ENCODE measurements around the gene CANX. TPM values are rescaled to one million over a fixed set of nuclear protein-coding genes. Genes with fewer than 3 reads are reported as not detected.

CANX gene
- total and polyA plus RNA-seq, 2 donors (not counting 3 experiments of a cell fraction or from before 2014, with no cell fraction given): 193 to 986 TPM

- ChIA-PET CTCF (interaction anchor here (0.6 to 2.0 kb wide), 10 partner anchors 10 to 87 kb away, joined by 3 to 19 read pairs (median 4); partner anchors contain the start of gene SQSTM1), POLR2A (interaction anchor here (0.8 to 2.1 kb wide), 4 partner anchors 11 to 110 kb away, joined by 3 to 11 read pairs (median 8); partner anchors contain the start of genes HNRNPH1 and SQSTM1)
- Histone ChIP-seq H3K79me2 (ENCODE audit: control insufficient read depth, insufficient read depth, low read length) (peaks cover 53% of the 10 kb centered on the region), H3K9me1 (replicated peaks; ENCODE audit: control insufficient read depth, extremely low read depth, insufficient read depth, low read length) (no peaks in the 10 kb centered on the region), H3K4me1 (ENCODE audit: control insufficient read depth, extremely low read depth, insufficient read depth, low read length) (peaks cover 28% of the 10 kb centered on the region), H2AFZ (ENCODE audit: low read depth, low read length) (peak overlapping the region; percentile 64), H3K27ac (ENCODE audit: insufficient read depth, low read depth, low read length) (peak overlapping the region; percentile 70), H3K9ac (replicated peaks; ENCODE audit: extremely low read depth, insufficient read depth, low read length) (peak overlapping the region; percentile 70), H3K27me3 (ENCODE audit: control insufficient read depth in 2 of 2, insufficient read depth in 2 of 2, low read length in 2 of 2) (no peaks in the 10 kb centered on the region), H3K4me2 (ENCODE audit: insufficient read depth, low read length) (peak overlapping the region; percentile 96), H3K9me3 (replicated peaks; ENCODE audit: control insufficient read depth, insufficient read depth, low read length) (no peaks in the 10 kb centered on the region), H4K20me1 (replicated peaks; ENCODE audit: control insufficient read depth, extremely low read depth, insufficient read depth, low read length) (peaks cover 4% of the 10 kb centered on the region), H3K4me3 (replicated peaks in 1 of 3; ENCODE audit: insufficient read depth in 1 of 3, low read depth in 1 of 3, low read length in 3 of 3) (peak overlapping the region; percentile 64 to 92 (median 77)), H3K36me3 (ENCODE audit: control insufficient read depth in 2 of 2, extremely low read depth in 1 of 2, insufficient read depth in 2 of 2, low read length in 2 of 2) (peaks cover 14 to 26% of the 10 kb centered on the region in 2 experiments)
- intact Hi-C loops (cut with micrococcal nuclease) (loop anchor here (1.0 to 5.0 kb wide), 6 partner anchors 32 to 172 kb away; partner anchors contain the start of genes CANX and HNRNPH1), dilution Hi-C loops (cut with MboI; ENCODE audit: extremely low pct_ligation_motif_present, low sequenced_read_pairs) (no loop called here)
- BruUV-seq (replicated peaks): no TSS peak
- TF ChIP-seq GATA2 (IDR thresholded peaks at IDR 0.05; ENCODE audit: insufficient read depth, insufficient read length, low read depth, low read length): no peak
- DNase-seq (ENCODE audit: low read depth, low spot score) (peak; percentile 57), FAIRE-seq (no peak)
These were observed 34.4 kb downstream of the CANX start for GRCh38 chr5:179732918-179733771.

- Histone ChIP-seq H3K9me1 (replicated peaks; ENCODE audit: control insufficient read depth, extremely low read depth, insufficient read depth, low read length) (no peaks in the 10 kb centered on the region), H3K79me2 (ENCODE audit: control insufficient read depth, insufficient read depth, low read length) (peaks cover 59% of the 10 kb centered on the region), H3K27me3 (ENCODE audit: control insufficient read depth in 2 of 2, insufficient read depth in 2 of 2, low read length in 2 of 2) (no peaks in the 10 kb centered on the region), H3K4me2 (ENCODE audit: insufficient read depth, low read length) (peak overlapping the region; percentile 96), H3K9ac (replicated peaks; ENCODE audit: extremely low read depth, insufficient read depth, low read length) (peak overlapping the region; percentile 70), H3K27ac (ENCODE audit: insufficient read depth, low read depth, low read length) (peak overlapping the region; percentile 70), H3K36me3 (ENCODE audit: control insufficient read depth in 2 of 2, extremely low read depth in 1 of 2, insufficient read depth in 2 of 2, low read length in 2 of 2) (peaks cover 9 to 21% of the 10 kb centered on the region in 2 experiments), H3K9me3 (replicated peaks; ENCODE audit: control insufficient read depth, insufficient read depth, low read length) (no peaks in the 10 kb centered on the region), H4K20me1 (replicated peaks; ENCODE audit: control insufficient read depth, extremely low read depth, insufficient read depth, low read length) (peaks cover 4% of the 10 kb centered on the region), H3K4me3 (replicated peaks in 1 of 3; ENCODE audit: insufficient read depth in 1 of 3, low read depth in 1 of 3, low read length in 3 of 3) (peak overlapping the region; percentile 64 to 92 (median 77)), H2AFZ (ENCODE audit: low read depth, low read length) (peak overlapping the region; percentile 8), H3K4me1 (ENCODE audit: control insufficient read depth, extremely low read depth, insufficient read depth, low read length) (peaks cover 28% of the 10 kb centered on the region)
- CTCF ChIA-PET: interaction anchor here (2.0 kb wide), 1 partner anchor 62 kb away, joined by 11 read pairs; no protein-coding TSS in a partner anchor
- BruUV-seq (replicated peaks): TSS peak; percentile 2
- dilution Hi-C loops (cut with MboI; ENCODE audit: extremely low pct_ligation_motif_present, low sequenced_read_pairs) (no loop called here), intact Hi-C loops (cut with micrococcal nuclease) (loop anchor here (5.0 kb wide), 1 partner anchor 111 kb away; the partner anchor contains the start of gene HNRNPH1)
- TF ChIP-seq POLR2AphosphoS5 (IDR thresholded peaks at IDR 0.05; ENCODE audit: insufficient read depth, low read depth, low read length) (no peak), FOS (IDR thresholded peaks at IDR 0.05; ENCODE audit: borderline replicate concordance, insufficient read depth, low read length) (no peak), MYC (IDR thresholded peaks at IDR 0.05; ENCODE audit: low read depth, low read length) (no peak), GATA2 (IDR thresholded peaks at IDR 0.05; ENCODE audit: insufficient read depth, insufficient read length, low read depth, low read length) (no peak), MAX (IDR thresholded peaks at IDR 0.05; ENCODE audit: insufficient read depth, insufficient read length) (no peak), CTCF (IDR thresholded peaks at IDR 0.05; ENCODE audit: extremely low read depth in 1 of 2, insufficient read depth in 1 of 2, low read depth in 1 of 2, low read length in 2 of 2) (no peak), POLR2A (IDR thresholded peaks at IDR 0.05; ENCODE audit: low read depth, low read length) (no peak), JUN (IDR thresholded peaks at IDR 0.05; ENCODE audit: borderline replicate concordance, insufficient read depth, insufficient read length, low read depth) (no peak), EZH2 (IDR thresholded peaks at IDR 0.05; ENCODE audit: borderline replicate concordance, low read depth, low read length, severe bottlenecking) (no peak)
- DNase-seq (ENCODE audit: low read depth, low spot score) (no peak), FAIRE-seq (no peak)
- POLR2A ChIA-PET: no interaction called here
These were observed 35.0 kb downstream of the CANX start for GRCh38 chr5:179733772-179734126.

All from endothelial cell of umbilical vein (primary cell).